HG03175 (cell line): Measurements from ENCODE around the gene RNF115.
"Not testable (repeated sequence)": the region's sequence is repeated elsewhere in the genome, so short reads cannot be mapped to it uniquely, and the experiment has no call there.

Source experiments
- ATAC-seq: cut with Tn5 transposase; IDR thresholded peaks from one replicate; pipeline ENCODE4 v1.9.1; 2021; ENCODE audit warnings: mild to moderate bottlenecking, moderate library complexity; ENCODE audit not compliant: unreplicated experiment

RNF115 gene

DNA sequence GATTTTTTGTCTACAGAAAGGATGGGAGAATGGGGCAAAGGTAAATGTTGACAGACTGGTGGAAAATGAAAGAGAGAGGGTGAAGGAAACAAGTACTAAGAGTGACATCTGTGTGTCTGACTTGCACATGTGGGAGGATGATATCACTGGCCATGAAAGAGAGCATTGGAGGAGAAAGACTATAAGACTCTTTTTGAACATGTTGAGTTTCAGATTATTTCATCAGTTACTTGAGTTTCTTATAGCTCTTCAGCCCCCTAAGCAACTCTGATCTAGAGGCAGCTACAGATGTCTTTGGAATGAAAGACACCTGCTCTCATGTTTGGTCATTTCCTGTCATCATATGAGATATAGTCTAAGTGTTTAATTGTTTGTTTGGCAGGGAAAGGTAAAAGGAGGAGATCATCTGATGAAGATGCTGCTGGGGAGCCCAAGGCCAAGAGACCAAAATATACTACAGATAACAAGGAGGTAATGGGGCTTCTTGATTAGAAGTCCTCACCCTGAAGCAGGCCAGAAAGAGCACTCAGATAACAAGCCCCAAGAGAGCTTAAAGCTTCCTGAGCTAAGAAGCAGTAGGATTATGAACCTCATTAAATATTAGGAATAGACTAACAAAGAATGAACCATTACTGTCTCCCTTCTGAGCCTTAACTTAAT is 4.6 kb upstream of the RNF115 start:
- no peak for ATAC-seq

- no peak for ATAC-seq
Measured at GRCh38 chr1:145827966-145828365, 4.1 kb upstream of the RNF115 start.

GRCh38 chr1:145826030-145826429 is 2.1 kb upstream of the RNF115 start:
- no peak for ATAC-seq

- ATAC-seq, result no peak
Measured at GRCh38 chr1:145824499-145824842, 576 bp upstream of the RNF115 start.

DNA sequence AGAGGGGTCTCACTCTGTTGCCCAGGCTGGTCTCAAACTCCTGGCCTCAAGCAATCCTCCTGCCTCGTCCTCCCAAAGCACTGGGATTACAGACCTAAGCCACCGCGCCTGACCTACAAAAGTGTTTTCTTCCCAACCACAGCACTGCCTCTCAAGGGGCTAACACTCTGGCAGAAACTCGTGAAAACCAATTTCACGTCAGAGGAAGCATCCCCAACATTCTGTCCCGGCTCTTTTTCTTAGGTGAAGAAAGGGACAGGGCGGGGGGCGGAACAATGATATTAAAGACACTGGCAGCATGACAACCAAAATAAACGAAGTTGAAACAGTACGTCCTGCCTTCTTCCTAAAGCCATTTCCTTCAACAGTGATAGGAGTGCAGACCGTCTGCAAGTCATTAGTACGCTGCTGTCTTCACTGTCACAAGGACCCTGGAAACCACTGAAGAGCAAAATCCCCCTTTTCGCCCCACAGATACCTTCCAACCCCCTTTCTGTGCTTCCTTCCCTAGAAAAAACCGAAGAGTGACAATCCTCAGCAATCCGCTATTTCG is 1.0 kb downstream of the RNF115 start:
- not testable (repeated sequence) for ATAC-seq

GRCh38 chr1:145818095-145818494 is 5.8 kb downstream of the RNF115 start:
- ATAC-seq, result not testable (repeated sequence)

DNA sequence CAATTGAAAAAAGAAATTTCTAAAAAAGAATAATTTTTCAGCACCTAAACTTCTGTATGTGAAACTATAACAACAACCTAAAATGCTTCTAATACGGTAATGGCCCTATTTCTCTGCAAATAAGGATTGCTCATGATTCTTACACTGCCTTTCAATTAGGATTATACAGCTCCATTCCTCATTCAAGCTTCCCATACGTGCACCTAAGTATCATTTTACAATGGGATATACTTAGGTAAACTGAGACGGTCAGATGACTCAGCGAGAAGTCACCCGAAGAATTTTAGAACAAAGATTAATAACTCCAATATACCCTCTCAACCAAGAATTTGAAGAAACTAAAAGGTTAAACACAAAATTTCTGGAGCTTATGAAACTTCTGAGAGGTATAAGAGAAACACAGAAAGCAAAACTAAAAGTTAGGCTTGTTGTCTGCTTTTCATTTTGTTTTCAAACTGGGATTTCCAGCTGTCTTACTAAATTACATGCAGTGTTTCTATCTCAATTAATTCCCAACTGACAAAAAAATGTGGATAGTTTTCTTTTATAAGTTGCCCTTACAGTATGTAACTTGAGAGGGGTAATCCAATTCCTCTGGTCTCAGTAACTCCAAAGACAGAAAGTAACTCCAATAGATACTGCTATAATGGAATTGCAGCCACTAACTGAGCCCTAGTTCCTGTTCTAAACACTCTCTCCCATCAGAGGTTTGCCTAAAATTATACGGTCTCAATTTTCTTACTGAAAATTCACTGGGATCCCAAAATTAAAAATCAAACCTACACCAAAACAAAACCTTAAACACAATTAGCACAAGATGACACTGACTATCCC is 10.7 kb downstream of the RNF115 start:
- ATAC-seq, result not testable (repeated sequence)

DNA sequence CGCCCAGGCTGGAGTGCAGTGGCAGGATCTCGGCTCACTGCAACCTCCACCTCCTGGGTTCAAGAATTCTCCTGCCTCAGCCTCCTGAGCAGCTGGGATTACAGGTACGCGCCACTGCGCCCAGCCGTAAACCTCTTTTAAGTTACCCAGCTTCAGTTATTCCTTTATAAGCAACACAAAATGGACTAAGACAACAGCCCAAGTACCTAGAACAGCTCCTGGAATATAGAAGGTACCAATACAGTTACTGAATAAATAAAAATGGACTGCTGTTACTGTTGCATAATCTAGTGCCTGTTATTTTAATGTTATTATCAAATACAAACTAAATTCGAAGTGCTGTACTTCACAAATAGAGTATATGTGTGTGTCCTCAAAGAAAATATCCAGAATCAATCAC is 17.1 kb downstream of the RNF115 start:
- no peak for ATAC-seq

DNA sequence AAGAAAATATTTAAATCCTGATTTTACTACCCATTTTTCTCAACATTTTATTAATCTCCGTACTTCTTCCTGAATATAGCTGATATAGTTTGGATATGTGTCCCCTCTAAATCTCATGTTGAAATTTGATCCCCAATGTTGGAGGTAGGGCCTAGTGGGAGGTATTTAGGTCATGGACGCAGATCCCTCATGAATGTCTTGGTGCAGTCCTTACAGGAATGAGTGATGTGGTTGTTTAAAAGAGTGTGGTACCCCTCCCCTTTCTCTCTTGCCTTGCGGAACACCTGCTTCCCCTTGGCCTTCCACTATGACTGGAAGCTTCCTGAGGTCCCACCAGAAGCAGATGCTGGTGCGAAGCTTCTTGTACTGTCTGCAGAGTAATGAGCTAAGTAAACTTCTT is 17.5 kb downstream of the RNF115 start:
- ATAC-seq, result no peak

DNA sequence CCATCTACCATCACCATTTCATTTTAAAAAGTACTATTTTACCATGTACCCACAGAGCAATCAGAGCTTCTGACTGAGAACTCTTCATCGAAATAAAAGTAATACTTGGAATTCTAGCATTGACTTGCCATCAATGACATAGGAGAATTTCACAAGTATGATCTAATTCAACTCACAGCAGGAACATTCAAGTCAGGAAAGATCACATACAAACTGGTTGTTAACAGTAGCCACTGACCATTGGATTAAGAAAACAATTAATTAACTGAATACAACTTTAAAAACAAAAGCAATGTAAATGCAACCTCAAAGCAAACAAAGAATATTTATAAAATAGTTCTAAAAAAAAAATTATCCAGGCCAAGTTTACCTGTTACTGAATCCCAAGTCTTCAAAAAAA is 18.8 kb downstream of the RNF115 start:
- no peak for ATAC-seq

DNA sequence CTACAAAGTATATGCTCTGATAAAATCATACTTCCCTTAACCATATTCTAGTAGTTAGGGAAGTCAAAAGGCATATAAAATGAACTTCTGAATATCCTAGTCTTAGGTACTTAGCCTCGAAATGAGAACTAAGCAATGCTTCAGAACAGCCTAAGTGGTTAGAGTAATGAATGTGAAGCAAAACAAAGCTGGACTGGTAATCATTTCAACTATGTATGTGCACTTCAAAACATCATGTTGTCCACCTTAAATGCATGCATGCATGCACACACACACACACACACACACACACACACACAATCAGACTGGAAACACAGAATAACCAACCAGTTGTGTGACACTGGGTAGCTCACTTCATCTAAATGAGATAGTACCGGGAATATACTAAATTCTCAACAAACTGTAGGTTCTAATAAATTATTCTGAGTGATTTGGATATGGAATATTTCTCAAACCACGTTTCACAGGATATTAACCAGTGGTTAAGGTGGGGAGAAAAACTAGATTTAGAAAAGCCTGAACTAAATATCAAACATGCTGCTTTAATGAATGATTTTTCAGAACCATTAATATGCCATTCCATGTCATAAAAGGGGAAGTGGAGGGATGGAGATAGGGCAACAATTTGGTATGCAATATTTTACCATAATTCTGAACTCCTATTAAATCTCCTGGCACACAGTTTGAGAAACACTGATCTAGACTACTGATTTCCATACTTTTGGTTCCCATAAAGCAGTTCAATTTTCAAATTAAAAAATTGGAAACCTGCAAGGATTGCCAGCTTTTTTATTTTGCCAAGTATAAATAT is 19.5 kb downstream of the RNF115 start:
- no peak for ATAC-seq

DNA sequence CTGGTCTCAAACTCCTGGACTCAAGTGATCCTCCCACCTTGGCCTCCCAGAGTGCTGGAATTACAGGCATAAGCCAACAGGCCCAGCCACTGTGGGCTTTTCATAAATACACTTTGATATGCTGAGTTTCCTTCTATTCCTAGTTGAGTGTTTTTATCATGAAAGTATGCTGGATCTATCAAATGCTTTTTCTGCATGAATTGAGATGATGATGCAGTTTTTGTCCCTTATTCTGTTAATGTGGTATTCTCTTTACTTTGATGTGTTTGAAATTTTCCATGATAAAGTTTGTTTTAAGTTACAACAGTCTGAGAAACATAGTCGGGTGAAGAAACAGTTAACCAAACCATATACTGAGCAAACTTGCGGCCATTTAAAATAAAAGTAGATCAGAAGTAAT is 24.1 kb downstream of the RNF115 start:
- no peak for ATAC-seq

GRCh38 chr1:145796753-145797152 is 27.1 kb downstream of the RNF115 start:
- ATAC-seq, result no peak

DNA sequence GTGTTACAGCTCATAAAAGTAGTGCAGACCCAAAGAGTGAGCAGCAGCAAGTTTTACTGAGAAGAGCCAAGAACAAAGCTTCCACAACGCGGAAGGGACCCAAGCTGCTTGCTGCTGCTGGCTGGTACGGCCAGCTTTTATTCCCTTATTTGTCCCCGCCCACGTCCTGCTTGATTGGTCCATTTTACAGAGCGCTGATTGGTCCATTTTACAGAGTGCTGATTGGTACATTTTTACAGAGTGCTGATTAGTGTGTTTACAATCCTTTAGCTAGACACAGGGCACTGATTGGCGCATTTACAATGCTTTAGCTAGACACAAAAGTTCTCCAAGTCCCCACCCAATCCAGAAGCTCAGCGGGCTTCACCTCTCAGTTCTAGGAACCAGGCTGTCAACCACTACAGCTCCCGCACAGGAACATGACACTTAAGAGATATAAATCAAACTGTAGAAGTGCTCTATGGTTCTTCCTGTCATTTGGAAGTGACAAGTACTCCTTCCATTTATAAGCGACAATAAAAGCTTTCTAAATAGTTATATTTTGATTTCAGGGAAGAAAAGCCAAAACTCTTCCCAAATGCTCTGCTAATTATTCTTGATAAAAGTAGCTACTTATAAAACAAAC is 28.5 kb downstream of the RNF115 start:
- ATAC-seq, result no peak

GRCh38 chr1:145792484-145792883 is 31.4 kb downstream of the RNF115 start:
- no peak for ATAC-seq

DNA sequence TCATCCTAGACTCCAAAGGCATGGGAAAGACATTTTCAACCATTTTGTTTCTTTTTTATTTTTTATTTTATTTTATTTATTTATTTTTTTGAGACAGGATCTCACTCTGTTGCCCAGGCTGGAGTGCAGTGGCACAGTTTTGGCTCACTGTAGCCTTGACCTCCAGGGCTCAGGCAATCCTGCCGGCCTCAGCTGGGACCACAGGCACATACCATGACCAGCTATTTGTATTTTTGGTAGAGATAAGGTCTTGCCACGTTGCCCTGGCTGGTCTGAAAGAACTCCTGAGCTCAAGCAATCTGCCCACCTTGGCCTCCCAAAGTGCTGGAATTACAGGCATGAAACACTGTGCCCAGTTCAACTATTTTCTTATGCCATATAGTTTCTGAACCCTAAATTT is 32.0 kb downstream of the RNF115 start:
- not testable (repeated sequence) for ATAC-seq

GRCh38 chr1:145788580-145788979 is 35.3 kb downstream of the RNF115 start:
- ATAC-seq, result no peak

DNA sequence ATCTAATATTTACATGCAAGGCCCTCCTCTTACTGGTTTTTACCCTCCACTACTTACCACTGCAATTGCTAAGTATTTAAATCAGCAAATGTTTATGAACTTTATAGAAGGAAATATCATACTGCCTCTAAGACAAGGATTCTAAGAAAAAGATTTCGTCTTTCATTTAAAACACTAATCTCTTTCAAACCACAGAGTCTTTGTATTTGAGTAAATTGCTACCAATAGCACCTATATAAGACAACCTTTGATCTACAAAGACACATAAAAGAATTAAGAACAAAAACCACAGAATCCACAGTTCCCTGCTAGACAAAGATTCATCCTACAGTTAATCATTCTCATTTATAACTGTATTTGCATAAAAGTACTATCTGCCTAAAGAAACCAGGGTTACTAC is 37.6 kb downstream of the RNF115 start:
- ATAC-seq, result no peak

GRCh38 chr1:145785547-145785946 is 38.3 kb downstream of the RNF115 start:
- ATAC-seq, result no peak

DNA sequence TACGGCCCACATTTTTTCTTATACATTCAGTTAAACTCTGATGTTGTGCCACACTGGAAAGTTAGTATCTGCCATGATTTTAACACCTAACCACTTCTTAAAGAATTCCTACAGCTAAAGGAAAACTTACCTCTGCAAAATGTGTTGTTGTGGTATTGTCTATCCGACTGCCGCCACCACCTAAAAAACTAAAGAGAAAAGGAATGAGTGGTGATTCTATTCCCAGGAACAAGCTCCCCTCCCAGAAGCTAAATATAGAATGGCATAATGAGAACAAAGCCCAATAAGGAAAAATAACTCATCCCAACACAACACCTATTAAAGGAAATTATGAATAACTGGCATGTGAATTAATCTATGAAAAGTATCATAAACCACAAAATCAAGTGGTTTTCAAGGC is 39.5 kb downstream of the RNF115 start:
- ATAC-seq, result no peak
